22Rv1 (cell line): ENCODE results near the gene ABCC6.

Source experiments
- H3K27ac ChIP-seq: fragments of 450-650 bp; 2 replicates; pipeline ENCODE4 v1.5.1; 2017
- ZFX ChIP-seq: fragments of 450-650 bp; IDR thresholded peaks from 2 replicates; pipeline ENCODE4 v1.6.1; 2017; ENCODE audit warnings: antibody characterized with exemption, borderline replicate concordance
- TF ChIP-seq, protein P1 (sequence below): fragments of 450-650 bp; IDR thresholded peaks from 2 replicates; pipeline ENCODE4 v1.5.1; 2017; ENCODE audit warnings: mild to moderate bottlenecking

ABCC6 gene

DNA sequence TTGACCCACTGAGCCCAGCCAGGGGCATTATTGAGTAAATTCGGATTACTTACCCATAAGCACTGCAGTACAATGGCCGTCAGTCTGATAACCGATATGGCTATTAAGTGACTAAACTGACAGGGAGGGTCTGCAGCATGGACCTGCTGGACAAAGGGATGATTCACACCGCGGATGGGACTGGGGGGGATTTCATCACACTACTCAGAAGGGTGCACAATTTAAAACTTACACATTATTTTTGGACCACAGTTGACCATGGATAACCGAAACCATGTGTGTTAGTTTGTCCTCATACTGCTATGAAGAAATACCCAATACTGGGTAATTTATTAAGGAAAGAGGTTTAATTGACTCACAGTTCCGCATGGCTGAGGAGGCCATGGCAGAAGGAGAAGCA is 106.5 kb downstream of the ABCC6 start:
- no peak for TF ChIP-seq ZFX
- TF ChIP-seq, protein P1, sequence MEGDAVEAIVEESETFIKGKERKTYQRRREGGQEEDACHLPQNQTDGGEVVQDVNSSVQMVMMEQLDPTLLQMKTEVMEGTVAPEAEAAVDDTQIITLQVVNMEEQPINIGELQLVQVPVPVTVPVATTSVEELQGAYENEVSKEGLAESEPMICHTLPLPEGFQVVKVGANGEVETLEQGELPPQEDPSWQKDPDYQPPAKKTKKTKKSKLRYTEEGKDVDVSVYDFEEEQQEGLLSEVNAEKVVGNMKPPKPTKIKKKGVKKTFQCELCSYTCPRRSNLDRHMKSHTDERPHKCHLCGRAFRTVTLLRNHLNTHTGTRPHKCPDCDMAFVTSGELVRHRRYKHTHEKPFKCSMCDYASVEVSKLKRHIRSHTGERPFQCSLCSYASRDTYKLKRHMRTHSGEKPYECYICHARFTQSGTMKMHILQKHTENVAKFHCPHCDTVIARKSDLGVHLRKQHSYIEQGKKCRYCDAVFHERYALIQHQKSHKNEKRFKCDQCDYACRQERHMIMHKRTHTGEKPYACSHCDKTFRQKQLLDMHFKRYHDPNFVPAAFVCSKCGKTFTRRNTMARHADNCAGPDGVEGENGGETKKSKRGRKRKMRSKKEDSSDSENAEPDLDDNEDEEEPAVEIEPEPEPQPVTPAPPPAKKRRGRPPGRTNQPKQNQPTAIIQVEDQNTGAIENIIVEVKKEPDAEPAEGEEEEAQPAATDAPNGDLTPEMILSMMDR = no peak

DNA sequence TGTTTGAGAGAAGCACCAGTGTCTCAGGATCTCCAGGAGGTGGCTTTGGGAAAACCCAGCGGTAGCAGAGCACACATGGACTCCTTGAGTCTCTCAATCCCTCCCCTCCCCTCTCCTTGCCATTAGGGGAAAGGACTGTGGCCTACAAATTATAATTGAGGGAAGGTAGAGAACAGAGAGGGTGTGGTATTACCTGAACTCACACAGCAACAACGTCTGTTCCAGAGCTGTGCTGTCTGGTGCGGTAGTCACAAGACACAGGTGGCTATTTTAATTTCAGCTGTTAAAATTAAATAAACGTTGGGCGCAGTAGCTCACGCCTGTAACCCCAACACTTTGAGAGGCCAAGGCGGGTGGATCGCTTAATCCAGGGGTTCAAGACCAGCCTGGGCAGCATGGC is 110.2 kb downstream of the ABCC6 start:
- no peak for TF ChIP-seq ZFX
- TF ChIP-seq, protein P1 = no peak
- no peak overlapping the region for H3K27ac ChIP-seq

More for the DNA sequence above, 106.5 kb downstream of the ABCC6 start:
- H3K27ac ChIP-seq = no peak overlapping the region

DNA sequence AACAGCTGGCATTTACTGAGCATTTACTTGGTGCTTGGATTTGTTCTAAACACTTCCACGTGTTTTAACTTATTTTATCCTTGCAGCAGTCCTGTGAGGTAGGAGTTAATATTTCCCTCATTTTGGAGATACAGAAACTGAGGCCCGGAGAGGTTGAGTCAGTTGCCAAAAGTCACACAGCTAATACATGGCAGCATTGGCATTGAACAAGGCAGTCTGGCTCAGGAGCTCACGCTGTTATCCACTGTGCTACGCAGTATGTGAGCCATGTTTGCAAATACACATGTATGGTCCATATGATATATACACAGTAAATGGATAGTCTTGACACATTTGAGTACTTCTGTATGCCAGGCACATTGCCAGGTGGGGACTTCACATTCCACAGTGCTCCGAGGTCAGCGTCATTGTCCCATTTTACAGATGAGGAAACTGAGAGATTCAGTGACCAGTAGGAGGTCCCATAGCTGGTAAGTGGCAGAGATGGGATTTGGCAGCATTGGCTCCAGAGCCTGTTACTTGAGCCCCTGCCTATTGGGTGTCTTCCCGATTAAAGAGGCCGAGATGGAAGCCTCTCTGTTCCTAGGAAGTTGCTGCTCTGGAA is 110.7 kb downstream of the ABCC6 start:
- TF ChIP-seq, protein P1 = no peak
- TF ChIP-seq ZFX = no peak
- H3K27ac ChIP-seq = no peak overlapping the region

DNA sequence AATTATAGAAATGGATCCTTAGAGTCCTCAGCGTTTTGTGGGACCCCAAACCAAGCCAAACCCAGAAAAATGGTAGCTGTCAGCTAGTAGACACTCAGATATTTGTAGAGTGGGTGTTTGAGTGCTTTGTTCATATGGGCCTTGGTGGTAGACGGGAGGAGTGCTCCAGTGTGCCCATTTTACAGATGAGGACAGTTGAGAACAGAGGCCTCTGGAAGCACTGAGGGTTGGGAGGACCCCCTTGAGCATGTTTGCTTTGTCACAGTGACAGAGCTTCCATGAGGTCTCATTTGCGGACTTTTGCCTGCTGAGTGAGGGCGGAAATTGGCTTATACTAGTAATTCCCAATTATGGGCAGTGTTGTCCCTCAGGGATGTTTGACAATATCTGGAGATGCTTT is 111.7 kb downstream of the ABCC6 start:
- TF ChIP-seq ZFX = no peak
- TF ChIP-seq, protein P1 = no peak
- no peak overlapping the region for H3K27ac ChIP-seq

DNA sequence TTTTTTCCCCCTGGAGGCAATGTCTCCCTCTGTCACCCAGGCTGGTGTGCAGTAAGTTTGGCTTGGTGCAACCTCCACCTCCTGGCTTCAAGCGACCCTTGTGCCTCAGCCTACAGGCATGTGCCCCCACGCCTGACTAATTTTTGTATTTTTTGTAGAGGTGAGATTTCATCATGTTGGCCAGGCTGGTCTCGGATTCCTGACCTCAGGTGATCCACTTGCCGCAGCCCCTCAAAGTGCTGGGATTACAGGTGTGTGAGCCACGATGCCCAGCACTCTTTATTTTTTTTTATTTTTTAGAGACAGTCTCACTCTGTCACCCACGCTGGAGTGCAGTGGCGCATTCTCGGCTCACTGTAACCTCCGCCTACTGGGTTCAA is 113.2 kb downstream of the ABCC6 start:
- no peak overlapping the region for H3K27ac ChIP-seq
- no peak for TF ChIP-seq ZFX
- TF ChIP-seq, protein P1 = no peak

DNA sequence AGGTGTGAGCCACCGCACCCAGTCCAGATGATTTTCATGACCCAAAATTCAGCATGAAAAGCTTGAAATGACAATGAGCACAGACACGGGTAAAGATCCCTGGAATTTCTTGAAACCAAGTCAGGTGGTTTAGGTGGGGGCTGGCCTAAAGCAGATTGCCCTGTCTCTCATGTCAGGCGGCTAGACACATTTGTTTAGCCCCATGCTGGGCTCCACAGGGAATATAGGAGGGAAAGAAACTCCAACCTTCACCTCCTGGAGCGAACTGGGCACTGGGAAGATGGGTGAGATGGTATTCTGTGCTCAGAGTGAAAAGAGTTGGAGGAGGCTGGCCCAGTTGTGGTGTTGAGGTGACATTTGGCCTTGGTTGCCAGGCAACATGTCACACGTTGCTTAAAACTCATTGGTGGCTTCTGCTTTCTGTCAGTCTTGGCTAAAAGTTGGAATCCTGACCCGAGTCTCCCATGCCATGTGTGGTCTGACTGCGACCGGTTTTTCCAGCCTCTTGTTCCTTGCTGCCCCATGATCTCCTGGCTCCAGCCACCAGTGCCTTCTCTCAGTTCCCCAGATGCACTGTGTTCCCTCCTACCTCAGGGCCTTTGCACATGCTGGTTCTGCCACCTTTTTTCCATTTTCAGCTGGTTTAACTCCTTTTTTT is 113.7 kb downstream of the ABCC6 start:
- no peak for TF ChIP-seq ZFX
- TF ChIP-seq, protein P1 = no peak
- no peak overlapping the region for H3K27ac ChIP-seq

DNA sequence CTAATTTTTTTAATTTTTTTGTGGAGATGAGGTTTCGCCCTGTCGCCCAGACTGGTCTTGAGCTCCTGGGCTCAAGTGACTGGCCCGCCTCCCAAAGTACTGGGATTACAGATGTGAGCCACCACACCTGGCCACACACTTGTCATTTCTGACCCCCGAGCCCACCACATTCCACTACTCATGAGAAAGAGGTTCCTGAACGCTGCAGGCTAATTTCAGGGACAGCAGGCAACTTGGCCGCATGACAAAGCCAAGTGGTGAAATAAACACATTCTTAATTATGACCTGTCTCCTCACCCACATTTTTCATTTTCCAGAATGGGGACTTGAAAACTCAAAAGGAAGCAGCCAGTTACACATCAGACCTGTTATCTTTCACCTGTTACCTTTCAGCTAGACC is 114.5 kb downstream of the ABCC6 start:
- no peak for TF ChIP-seq ZFX
- TF ChIP-seq, protein P1 = no peak
- H3K27ac ChIP-seq = no peak overlapping the region
